HUES6 (cell line): ENCODE results near the gene MID2.

Experiments
- H3K27ac ChIP-seq: 2 replicates; pipeline ENCODE4 v1.7.0; 2013; ENCODE audit warnings: low read depth, mild to moderate bottlenecking, low read length, inconsistent platforms
- H3K27me3 ChIP-seq: 2 replicates; pipeline ENCODE4 v1.6.1; 2013; ENCODE audit warnings: low read length; ENCODE audit not compliant: control insufficient read depth, insufficient read depth
- H3K36me3 ChIP-seq: 2 replicates; pipeline ENCODE4 v1.6.1; 2013; ENCODE audit warnings: low read length; ENCODE audit not compliant: control insufficient read depth, insufficient read depth
- H3K4me1 ChIP-seq: 2 replicates; pipeline ENCODE4 v1.6.1; 2013; ENCODE audit warnings: low read length; ENCODE audit not compliant: control insufficient read depth, insufficient read depth
- H3K4me3 ChIP-seq: 2 replicates; pipeline ENCODE4 v1.5.1; 2013; ENCODE audit warnings: low read depth, low read length
- H3K9ac ChIP-seq: one replicate; pipeline ENCODE4 v1.6.1; 2013; ENCODE audit warnings: mild to moderate bottlenecking, low read length
- H3K9me3 ChIP-seq: 2 replicates; pipeline ENCODE4 v1.6.1; 2013; ENCODE audit warnings: low read depth, low read length; ENCODE audit not compliant: control insufficient read depth, insufficient read depth

MID2 gene

GRCh38 chrX:107826238-107827029, 768 bp downstream of the MID2 start:
- H3K9ac ChIP-seq, result peak overlapping the region; percentile 17
- H3K27me3 ChIP-seq, result peaks cover 71% of the 10 kb centered on the region
- 0 out of 2 replicates have a peak, but pooled peaks cover under 1% of the 10 kb centered on the region for H3K9me3 ChIP-seq
- H3K4me3 ChIP-seq, result peak overlapping the region; percentile 57
- no peak overlapping the region for H3K27ac ChIP-seq
- peaks cover 5% of the 10 kb centered on the region; the same call in 1 of the 2 replicates for H3K4me1 ChIP-seq
- H3K36me3 ChIP-seq, result no peaks in the 10 kb centered on the region

GRCh38 chrX:107827030-107827831, 1.6 kb downstream of the MID2 start:
- Histone ChIP-seq H3K9ac (peak overlapping the region; percentile 17), H3K4me3 (peak overlapping the region; percentile 57), H3K9me3 (no peaks in the 10 kb centered on the region), H3K27me3 (peaks cover 71% of the 10 kb centered on the region), H3K4me1 (peaks cover 5% of the 10 kb centered on the region; the same call in 1 of the 2 replicates), H3K27ac (no peak overlapping the region), H3K36me3 (no peaks in the 10 kb centered on the region)

- Histone ChIP-seq H3K9me3 (no peaks in the 10 kb centered on the region), H3K27me3 (peaks cover 70% of the 10 kb centered on the region), H3K27ac (no peak overlapping the region), H3K4me1 (peaks cover 5% of the 10 kb centered on the region; the same call in 1 of the 2 replicates), H3K4me3 (no peak overlapping the region), H3K36me3 (no peaks in the 10 kb centered on the region), H3K9ac (no peak overlapping the region)
These were observed 2.2 kb downstream of the MID2 start for GRCh38 chrX:107827852-107828251.

GRCh38 chrX:107829878-107830277, 4.2 kb downstream of the MID2 start:
- H3K9me3 ChIP-seq, result no peaks in the 10 kb centered on the region
- peaks cover 53% of the 10 kb centered on the region for H3K27me3 ChIP-seq
- no peak overlapping the region for H3K4me3 ChIP-seq
- H3K27ac ChIP-seq, result no peak overlapping the region
- no peak overlapping the region for H3K9ac ChIP-seq
- no peaks in the 10 kb centered on the region for H3K36me3 ChIP-seq
- peaks cover 5% of the 10 kb centered on the region; the same call in 1 of the 2 replicates for H3K4me1 ChIP-seq

- peaks cover 5% of the 10 kb centered on the region; the same call in 1 of the 2 replicates for H3K4me1 ChIP-seq
- H3K27ac ChIP-seq, result no peak overlapping the region
- no peak overlapping the region for H3K4me3 ChIP-seq
- no peaks in the 10 kb centered on the region for H3K36me3 ChIP-seq
- no peak overlapping the region for H3K9ac ChIP-seq
- H3K9me3 ChIP-seq, result no peaks in the 10 kb centered on the region
- peaks cover 41% of the 10 kb centered on the region for H3K27me3 ChIP-seq
These were observed 5.5 kb downstream of the MID2 start for GRCh38 chrX:107831071-107831730.

GRCh38 chrX:107834275-107835201, 8.9 kb downstream of the MID2 start:
- Histone ChIP-seq H3K4me1 (no peaks in the 10 kb centered on the region), H3K27ac (no peak overlapping the region), H3K4me3 (no peak overlapping the region), H3K36me3 (no peaks in the 10 kb centered on the region), H3K27me3 (peaks cover 8% of the 10 kb centered on the region; the same call in 1 of the 2 replicates), H3K9me3 (no peaks in the 10 kb centered on the region), H3K9ac (no peak overlapping the region)

- no peak overlapping the region for H3K9ac ChIP-seq
- no peaks in the 10 kb centered on the region for H3K36me3 ChIP-seq
- H3K27ac ChIP-seq, result no peak overlapping the region
- H3K4me3 ChIP-seq, result no peak overlapping the region
- H3K4me1 ChIP-seq, result no peaks in the 10 kb centered on the region
- no peaks in the 10 kb centered on the region; the same call in 1 of the 2 replicates for H3K27me3 ChIP-seq
- no peaks in the 10 kb centered on the region for H3K9me3 ChIP-seq
These were observed 11.3 kb downstream of the MID2 start for GRCh38 chrX:107836958-107837357.

- no peak overlapping the region for H3K9ac ChIP-seq
- no peaks in the 10 kb centered on the region for H3K9me3 ChIP-seq
- no peaks in the 10 kb centered on the region; the same call in 1 of the 2 replicates for H3K27me3 ChIP-seq
- H3K27ac ChIP-seq, result no peak overlapping the region
- no peaks in the 10 kb centered on the region for H3K36me3 ChIP-seq
- no peaks in the 10 kb centered on the region for H3K4me1 ChIP-seq
- H3K4me3 ChIP-seq, result no peak overlapping the region
These were observed 15.3 kb downstream of the MID2 start for GRCh38 chrX:107840971-107841370.

GRCh38 chrX:107842715-107843400, 17.2 kb downstream of the MID2 start:
- H3K9me3 ChIP-seq, result no peaks in the 10 kb centered on the region
- H3K4me1 ChIP-seq, result peaks cover 5% of the 10 kb centered on the region; the same call in 1 of the 2 replicates
- H3K36me3 ChIP-seq, result no peaks in the 10 kb centered on the region
- H3K27ac ChIP-seq, result no peak overlapping the region
- H3K27me3 ChIP-seq, result no peaks in the 10 kb centered on the region; the same call in 1 of the 2 replicates
- no peak overlapping the region for H3K9ac ChIP-seq
- no peak overlapping the region for H3K4me3 ChIP-seq
